ENCODE measurements around the gene SH2D4B.

- TF ChIP-seq JUND (IDR thresholded peaks at IDR 0.05), result no peak
- TF ChIP-seq POLR2AphosphoS5 (IDR thresholded peaks at IDR 0.05; ENCODE audit: low read depth, low read length), result no peak
- TF ChIP-seq, protein P1, sequence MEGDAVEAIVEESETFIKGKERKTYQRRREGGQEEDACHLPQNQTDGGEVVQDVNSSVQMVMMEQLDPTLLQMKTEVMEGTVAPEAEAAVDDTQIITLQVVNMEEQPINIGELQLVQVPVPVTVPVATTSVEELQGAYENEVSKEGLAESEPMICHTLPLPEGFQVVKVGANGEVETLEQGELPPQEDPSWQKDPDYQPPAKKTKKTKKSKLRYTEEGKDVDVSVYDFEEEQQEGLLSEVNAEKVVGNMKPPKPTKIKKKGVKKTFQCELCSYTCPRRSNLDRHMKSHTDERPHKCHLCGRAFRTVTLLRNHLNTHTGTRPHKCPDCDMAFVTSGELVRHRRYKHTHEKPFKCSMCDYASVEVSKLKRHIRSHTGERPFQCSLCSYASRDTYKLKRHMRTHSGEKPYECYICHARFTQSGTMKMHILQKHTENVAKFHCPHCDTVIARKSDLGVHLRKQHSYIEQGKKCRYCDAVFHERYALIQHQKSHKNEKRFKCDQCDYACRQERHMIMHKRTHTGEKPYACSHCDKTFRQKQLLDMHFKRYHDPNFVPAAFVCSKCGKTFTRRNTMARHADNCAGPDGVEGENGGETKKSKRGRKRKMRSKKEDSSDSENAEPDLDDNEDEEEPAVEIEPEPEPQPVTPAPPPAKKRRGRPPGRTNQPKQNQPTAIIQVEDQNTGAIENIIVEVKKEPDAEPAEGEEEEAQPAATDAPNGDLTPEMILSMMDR (IDR thresholded peaks at IDR 0.05 in 2 of 3, conservative IDR thresholded peaks at IDR 0.05 in 1 of 3; ENCODE audit: borderline replicate concordance in 1 of 3, insufficient read depth in 1 of 3, low read depth in 2 of 3, low read length in 2 of 3), result no peak; a peak in 1 of 6 replicates
- TF ChIP-seq, protein P2, sequence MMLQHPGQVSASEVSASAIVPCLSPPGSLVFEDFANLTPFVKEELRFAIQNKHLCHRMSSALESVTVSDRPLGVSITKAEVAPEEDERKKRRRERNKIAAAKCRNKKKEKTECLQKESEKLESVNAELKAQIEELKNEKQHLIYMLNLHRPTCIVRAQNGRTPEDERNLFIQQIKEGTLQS (IDR thresholded peaks at IDR 0.05), result no peak
- no peak for TF ChIP-seq POLR2A (IDR thresholded peaks at IDR 0.05; ENCODE audit: borderline replicate concordance, extremely low read depth, insufficient read depth, insufficient read length)
- no peak for TF ChIP-seq ZFX (IDR thresholded peaks at IDR 0.05)
- peak; percentile 17; the same call in 1 of the 2 replicates for TF ChIP-seq RAD21 (IDR thresholded peaks at IDR 0.05; ENCODE audit: low read depth)
- TF ChIP-seq, protein P3, sequence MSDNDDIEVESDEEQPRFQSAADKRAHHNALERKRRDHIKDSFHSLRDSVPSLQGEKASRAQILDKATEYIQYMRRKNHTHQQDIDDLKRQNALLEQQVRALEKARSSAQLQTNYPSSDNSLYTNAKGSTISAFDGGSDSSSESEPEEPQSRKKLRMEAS (IDR thresholded peaks at IDR 0.05), result no peak
Measured at GRCh38 chr10:80694930-80695329, 157.2 kb downstream of the SH2D4B start.
